Hepatocyte (in vitro differentiated cells): Measurements from ENCODE around the gene CBARP. TPM values are rescaled to one million over a fixed set of nuclear protein-coding genes. Genes with fewer than 3 reads are reported as not detected.

ENCODE experiments used
- DNase-seq: peaks from one replicate; pipeline ENCODE4 v3.0.0-alpha.2; 2016; ENCODE audit warnings: low spot score
- H2AFZ ChIP-seq: fragments of 200-600 bp; sonication (generic); 2 replicates; pipeline ENCODE4 v1.6.0; 2016; ENCODE audit warnings: antibody characterized with exemption, mild to moderate bottlenecking
- H3K27ac ChIP-seq: fragments of 200-600 bp; sonication (generic); 2 replicates; pipeline ENCODE4 v1.5.1; 2016; ENCODE audit warnings: mild to moderate bottlenecking
- H3K27me3 ChIP-seq: fragments of 200-600 bp; sonication (generic); 2 replicates; pipeline ENCODE4 v1.6.1; 2016
- H3K36me3 ChIP-seq: fragments of 200-600 bp; sonication (generic); replicated peaks from 2 replicates; pipeline ENCODE4 v1.5.1; 2016; ENCODE audit warnings: low read depth; ENCODE audit not compliant: insufficient read depth
- H3K4me1 ChIP-seq: fragments of 200-600 bp; sonication (generic); 2 replicates; pipeline ENCODE4 v1.5.1; 2016; ENCODE audit warnings: mild to moderate bottlenecking, moderate library complexity; ENCODE audit not compliant: insufficient read depth
- H3K4me2 ChIP-seq: fragments of 200-600 bp; sonication (generic); 2 replicates; pipeline ENCODE4 v1.6.0; 2016
- H3K4me3 ChIP-seq: fragments of 200-600 bp; sonication (generic); 2 replicates; pipeline ENCODE4 v1.5.1; 2016; ENCODE audit warnings: mild to moderate bottlenecking
- H3K79me2 ChIP-seq: fragments of 200-600 bp; sonication (generic); 2 replicates; pipeline ENCODE4 v1.6.0; 2017; ENCODE audit warnings: mild to moderate bottlenecking
- H3K9me2 ChIP-seq: fragments of 200-600 bp; sonication (generic); replicated peaks from 2 replicates; pipeline ENCODE4 v1.6.0; 2017; ENCODE audit warnings: mild to moderate bottlenecking; ENCODE audit not compliant: insufficient read depth
- H3K9me3 ChIP-seq: fragments of 200-600 bp; sonication (generic); 2 replicates; pipeline ENCODE4 v1.5.1; 2016; ENCODE audit warnings: low read depth, mild to moderate bottlenecking
- H4K20me1 ChIP-seq: fragments of 200-600 bp; sonication (generic); 2 replicates; pipeline ENCODE4 v1.6.0; 2016; ENCODE audit warnings: mild to moderate bottlenecking; ENCODE audit not compliant: insufficient read depth, poor library complexity, severe bottlenecking
- EZH2 ChIP-seq: fragments of 200-600 bp; sonication (generic); IDR thresholded peaks from 2 replicates; pipeline ENCODE4 v1.6.1; 2016; ENCODE audit warnings: antibody characterized with exemption, mild to moderate bottlenecking, borderline replicate concordance
- EZH2phosphoT487 ChIP-seq: fragments of 200-600 bp; sonication (generic); IDR thresholded peaks from one replicate; pipeline ENCODE4 v1.6.1; 2018; ENCODE audit warnings: antibody characterized with exemption, mild to moderate bottlenecking, low read depth, moderate library complexity; ENCODE audit not compliant: unreplicated experiment, severe bottlenecking
- WGBS: methylation state at CpG from one replicate; pipeline ENCODE4 v1.1.6; 2016; ENCODE audit warnings: low lambda C conversion rate; ENCODE audit errors: missing lambda C conversion rate; 5-methylcytosine and 5-hydroxymethylcytosine counted together
- polyA plus RNA-seq: library from polyadenylated mRNA; unstranded; fragments of >200 nt; fragmentation: Nextera tagmentation; extraction: Ambion mirVana; gene quantifications from 2 replicates; pipeline ENCODE4 v1.2.1, GENCODE V29; 2016
- total RNA-seq: library from RNA; depleted of rRNA; stranded (reverse); fragments of >200 nt; gene quantifications from 2 replicates; pipeline ENCODE4 v1.2.3, GENCODE V29; 2014
- TF ChIP-seq, protein P1 (sequence below): fragments of 200-600 bp; sonication (generic); IDR thresholded peaks from 2 replicates; pipeline ENCODE4 v1.5.1; 2016; ENCODE audit warnings: antibody characterized with exemption, mild to moderate bottlenecking; ENCODE audit not compliant: poor library complexity

CBARP gene, protein sequence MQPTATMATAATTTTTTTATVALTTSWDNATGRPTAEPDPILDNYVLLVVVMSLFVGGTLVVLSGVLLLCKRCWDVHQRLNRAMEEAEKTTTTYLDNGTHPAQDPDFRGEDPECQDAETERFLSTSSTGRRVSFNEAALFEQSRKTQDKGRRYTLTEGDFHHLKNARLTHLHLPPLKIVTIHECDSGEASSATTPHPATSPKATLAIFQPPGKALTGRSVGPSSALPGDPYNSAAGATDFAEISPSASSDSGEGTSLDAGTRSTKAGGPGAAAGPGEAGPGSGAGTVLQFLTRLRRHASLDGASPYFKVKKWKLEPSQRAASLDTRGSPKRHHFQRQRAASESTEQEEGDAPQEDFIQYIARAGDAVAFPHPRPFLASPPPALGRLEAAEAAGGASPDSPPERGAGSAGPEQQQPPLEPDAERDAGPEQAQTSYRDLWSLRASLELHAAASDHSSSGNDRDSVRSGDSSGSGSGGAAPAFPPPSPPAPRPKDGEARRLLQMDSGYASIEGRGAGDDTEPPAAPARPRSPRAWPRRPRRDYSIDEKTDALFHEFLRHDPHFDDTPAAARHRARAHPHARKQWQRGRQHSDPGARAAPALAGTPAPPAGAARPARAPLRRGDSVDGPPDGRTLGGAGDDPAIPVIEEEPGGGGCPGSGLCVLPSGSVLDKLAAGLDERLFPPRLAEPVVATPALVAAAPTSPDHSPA
- total RNA-seq (1.1 and 4.2 TPM in 2 replicates), polyA plus RNA-seq (7.1 and 10.7 TPM in 2 replicates)

DNA sequence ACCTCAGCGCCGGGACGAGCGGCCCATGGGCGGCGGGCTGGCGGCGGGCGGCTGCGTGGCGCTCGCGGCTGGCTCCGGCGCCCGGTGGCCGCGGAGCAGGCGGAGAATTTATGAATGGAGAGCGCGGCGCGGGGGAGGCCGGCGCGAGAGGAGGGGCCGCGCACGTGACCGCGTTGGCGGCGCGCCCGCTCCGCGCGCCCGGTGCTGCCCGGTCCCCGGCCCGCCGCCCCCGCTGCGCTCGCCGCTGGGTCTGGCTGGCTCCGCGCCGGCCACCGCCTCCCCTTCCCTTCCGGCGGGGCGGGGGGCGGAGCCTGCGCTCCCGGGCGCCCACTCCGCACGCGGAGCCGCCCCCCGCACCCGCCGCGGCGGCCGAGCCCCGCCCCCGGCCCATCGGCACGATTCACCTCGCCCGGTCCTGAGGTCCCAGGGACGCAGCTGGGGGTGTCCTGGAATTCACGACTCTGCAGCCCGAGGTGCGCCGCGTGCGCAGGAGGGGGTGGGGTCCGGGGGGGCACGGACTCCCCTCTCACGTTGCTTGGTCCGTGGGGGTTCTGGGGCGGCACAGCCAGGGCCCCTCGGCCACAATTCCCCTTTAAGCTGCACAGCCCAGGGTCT lies at the start of gene CBARP:
TSS of gene CBARP (minus strand) at position 252 of the 615 bp plus-strand sequence. CDS start 1,905 bp downstream, outside the sequence.
- WGBS, result 3% methylated on average over 11 of the region's 87 CpGs
- H3K27me3 ChIP-seq, result no peaks in the 10 kb centered on the region
- H3K4me2 ChIP-seq, result peak within 1 kb of the TSS; percentile 100
- peaks cover 14% of the 10 kb centered on the region for H3K79me2 ChIP-seq
- no peaks in the 10 kb centered on the region for H3K9me2 ChIP-seq
- TF ChIP-seq, protein P1, sequence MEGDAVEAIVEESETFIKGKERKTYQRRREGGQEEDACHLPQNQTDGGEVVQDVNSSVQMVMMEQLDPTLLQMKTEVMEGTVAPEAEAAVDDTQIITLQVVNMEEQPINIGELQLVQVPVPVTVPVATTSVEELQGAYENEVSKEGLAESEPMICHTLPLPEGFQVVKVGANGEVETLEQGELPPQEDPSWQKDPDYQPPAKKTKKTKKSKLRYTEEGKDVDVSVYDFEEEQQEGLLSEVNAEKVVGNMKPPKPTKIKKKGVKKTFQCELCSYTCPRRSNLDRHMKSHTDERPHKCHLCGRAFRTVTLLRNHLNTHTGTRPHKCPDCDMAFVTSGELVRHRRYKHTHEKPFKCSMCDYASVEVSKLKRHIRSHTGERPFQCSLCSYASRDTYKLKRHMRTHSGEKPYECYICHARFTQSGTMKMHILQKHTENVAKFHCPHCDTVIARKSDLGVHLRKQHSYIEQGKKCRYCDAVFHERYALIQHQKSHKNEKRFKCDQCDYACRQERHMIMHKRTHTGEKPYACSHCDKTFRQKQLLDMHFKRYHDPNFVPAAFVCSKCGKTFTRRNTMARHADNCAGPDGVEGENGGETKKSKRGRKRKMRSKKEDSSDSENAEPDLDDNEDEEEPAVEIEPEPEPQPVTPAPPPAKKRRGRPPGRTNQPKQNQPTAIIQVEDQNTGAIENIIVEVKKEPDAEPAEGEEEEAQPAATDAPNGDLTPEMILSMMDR, result no peak
- no peak for TF ChIP-seq EZH2
- no peak for TF ChIP-seq EZH2phosphoT487
- H2AFZ ChIP-seq, result peak within 1 kb of the TSS; percentile 26
- no peaks in the 10 kb centered on the region for H3K9me3 ChIP-seq
- peak; percentile 84 for DNase-seq
- H3K27ac ChIP-seq, result peak within 1 kb of the TSS; percentile 46
- H3K4me1 ChIP-seq, result peaks cover 25% of the 10 kb centered on the region
- peak within 1 kb of the TSS; percentile 97 for H3K4me3 ChIP-seq
- no peaks in the 10 kb centered on the region for H4K20me1 ChIP-seq
- no peaks in the 10 kb centered on the region for H3K36me3 ChIP-seq

DNA sequence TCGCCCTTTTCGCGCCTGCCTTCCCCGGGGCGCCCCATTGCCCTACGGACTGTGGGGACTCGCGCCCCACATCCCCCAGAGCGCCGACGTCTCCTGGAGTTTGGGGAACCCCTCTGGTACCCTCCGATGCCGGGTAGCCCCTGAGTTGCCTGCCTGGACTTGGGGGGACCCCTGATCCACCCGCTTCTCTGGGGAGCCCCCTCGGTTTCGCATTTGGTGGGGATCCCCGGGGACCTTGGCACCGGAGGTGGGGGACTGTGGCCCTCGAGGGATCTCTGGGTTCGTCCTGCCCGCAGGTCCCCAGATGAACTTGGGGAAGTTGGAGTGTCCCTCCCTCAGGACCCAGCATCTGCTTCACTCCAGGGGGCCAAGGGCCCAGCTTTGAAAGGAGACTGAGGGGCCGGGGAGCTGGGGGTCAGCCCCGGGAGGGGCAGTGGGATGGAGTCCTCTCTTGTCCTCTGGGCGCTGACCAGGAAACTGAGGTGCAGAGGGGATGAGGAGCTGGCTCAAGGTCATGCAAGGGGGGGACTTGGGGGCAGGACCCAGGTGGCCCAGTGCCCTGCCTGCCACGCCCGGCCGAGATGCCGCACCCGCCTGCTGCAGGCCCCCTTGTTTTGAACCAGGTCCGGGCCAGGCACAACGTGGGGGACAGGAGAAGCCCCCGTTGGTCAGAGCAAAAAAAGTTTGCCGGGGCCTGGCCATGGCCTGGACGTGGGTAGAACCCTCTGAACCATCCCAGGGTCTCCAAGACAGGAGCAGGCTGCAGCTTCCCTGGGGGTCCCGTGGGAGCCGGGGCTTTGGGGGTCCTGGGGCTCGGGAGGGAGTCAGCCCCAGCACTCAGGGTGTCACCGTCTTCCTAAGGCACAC lies 48.9 kb upstream of the CBARP start:
- Histone ChIP-seq H3K4me2 (peak overlapping the region; percentile 92), H3K27ac (no peak overlapping the region), H3K9me3 (no peaks in the 10 kb centered on the region), H2AFZ (no peak overlapping the region), H3K36me3 (no peaks in the 10 kb centered on the region), H3K27me3 (no peaks in the 10 kb centered on the region), H3K4me1 (peaks cover 44% of the 10 kb centered on the region), H3K9me2 (no peaks in the 10 kb centered on the region), H3K4me3 (peak overlapping the region; percentile 52), H3K79me2 (peaks cover 48% of the 10 kb centered on the region), H4K20me1 (no peaks in the 10 kb centered on the region)
- no peak for DNase-seq
- TF ChIP-seq EZH2phosphoT487 (no peak), EZH2 (no peak)
- TF ChIP-seq, protein P1, result no peak
- 43% methylated on average over 34 of the region's 38 CpGs for WGBS

DNA sequence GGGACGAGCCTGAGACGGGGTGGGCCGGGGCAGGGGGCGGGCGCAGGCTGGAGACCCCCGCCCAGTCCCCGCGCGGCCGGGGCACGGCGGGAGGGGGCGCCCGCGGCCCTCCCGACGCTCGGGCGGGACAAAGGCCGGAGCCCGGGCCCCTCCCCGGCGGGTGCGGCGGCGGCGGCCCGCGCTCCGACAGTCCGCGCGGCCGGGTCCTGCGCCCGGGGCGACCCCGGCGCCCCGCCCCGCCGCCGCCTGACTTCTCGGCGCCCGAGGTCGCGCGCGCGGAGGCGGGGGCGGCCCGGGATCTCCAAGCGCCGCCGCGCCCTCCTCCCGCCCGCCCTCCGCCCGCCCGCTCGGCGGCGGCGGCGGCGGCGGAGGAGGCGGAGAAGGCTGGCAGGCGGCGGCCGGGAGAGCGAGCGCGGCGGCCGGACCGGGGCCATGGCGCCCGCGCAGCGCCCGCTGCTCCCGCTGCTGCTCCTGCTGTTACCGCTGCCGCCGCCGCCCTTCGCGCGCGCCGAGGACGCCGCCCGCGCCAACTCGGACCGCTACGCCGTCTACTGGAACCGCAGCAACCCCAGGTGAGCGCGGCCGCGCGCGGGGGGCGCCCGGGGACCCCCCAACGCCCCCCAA lies 48.0 kb upstream of the CBARP start, which contains the start of gene EFNA2:
TSS of gene EFNA2 (plus strand) at position 137 of the 624 bp plus-strand sequence. CDS start at position 433, 296 bp downstream.
- peak within 1 kb of the TSS; percentile 92 for H3K4me2 ChIP-seq
- H3K9me3 ChIP-seq, result no peaks in the 10 kb centered on the region
- peak within 1 kb of the TSS; percentile 40 for H2AFZ ChIP-seq
- H3K9me2 ChIP-seq, result no peaks in the 10 kb centered on the region
- peak; percentile 81 for DNase-seq
- H4K20me1 ChIP-seq, result no peaks in the 10 kb centered on the region
- H3K4me3 ChIP-seq, result peak within 1 kb of the TSS; percentile 52
- WGBS, result 0% methylated on average over 1 of the region's 113 CpGs
- peak within 1 kb of the TSS; percentile 85 for H3K27ac ChIP-seq
- H3K36me3 ChIP-seq, result no peaks in the 10 kb centered on the region
- peaks cover 41% of the 10 kb centered on the region for H3K79me2 ChIP-seq
- TF ChIP-seq EZH2 (no peak), EZH2phosphoT487 (no peak)
- TF ChIP-seq, protein P1, result no peak
- no peaks in the 10 kb centered on the region for H3K27me3 ChIP-seq
- H3K4me1 ChIP-seq, result peaks cover 36% of the 10 kb centered on the region
